ENCODE data around the gene NACA2. TPM values are rescaled to one million over a fixed set of nuclear protein-coding genes. Genes with fewer than 3 reads are reported as not detected.

The NACA2 gene
- total RNA-seq, 1 experiment from 2014 or later, result not detected

DNA sequence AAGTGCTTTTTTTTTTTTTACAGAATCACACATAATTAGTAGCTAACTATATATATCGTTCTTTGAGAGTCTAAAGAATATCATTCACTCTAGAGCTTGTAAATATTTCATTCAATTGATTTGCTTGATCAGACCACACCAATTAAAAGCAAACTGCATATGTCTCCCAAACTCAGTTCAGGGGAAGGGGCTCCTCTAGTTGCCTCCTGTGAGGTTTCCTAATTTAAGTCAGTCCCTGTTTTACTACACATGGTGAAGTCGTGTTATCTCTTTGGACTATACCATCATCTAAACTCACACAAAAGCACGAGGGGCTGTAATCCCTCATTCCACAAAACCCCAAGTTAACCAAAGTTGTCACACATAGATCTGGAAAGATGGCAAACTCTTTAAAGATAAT lies 11.7 kb downstream of the NACA2 start:
- no peak overlapping the region for H3K4me3 Mint-ChIP-seq
- H3K79me2 ChIP-seq (ENCODE audit: insufficient read depth, low read length), result no peaks in the 10 kb centered on the region
- no peak overlapping the region for H4K5ac ChIP-seq (ENCODE audit: insufficient read length, low read depth, low read length)
- TF ChIP-seq, protein P1, sequence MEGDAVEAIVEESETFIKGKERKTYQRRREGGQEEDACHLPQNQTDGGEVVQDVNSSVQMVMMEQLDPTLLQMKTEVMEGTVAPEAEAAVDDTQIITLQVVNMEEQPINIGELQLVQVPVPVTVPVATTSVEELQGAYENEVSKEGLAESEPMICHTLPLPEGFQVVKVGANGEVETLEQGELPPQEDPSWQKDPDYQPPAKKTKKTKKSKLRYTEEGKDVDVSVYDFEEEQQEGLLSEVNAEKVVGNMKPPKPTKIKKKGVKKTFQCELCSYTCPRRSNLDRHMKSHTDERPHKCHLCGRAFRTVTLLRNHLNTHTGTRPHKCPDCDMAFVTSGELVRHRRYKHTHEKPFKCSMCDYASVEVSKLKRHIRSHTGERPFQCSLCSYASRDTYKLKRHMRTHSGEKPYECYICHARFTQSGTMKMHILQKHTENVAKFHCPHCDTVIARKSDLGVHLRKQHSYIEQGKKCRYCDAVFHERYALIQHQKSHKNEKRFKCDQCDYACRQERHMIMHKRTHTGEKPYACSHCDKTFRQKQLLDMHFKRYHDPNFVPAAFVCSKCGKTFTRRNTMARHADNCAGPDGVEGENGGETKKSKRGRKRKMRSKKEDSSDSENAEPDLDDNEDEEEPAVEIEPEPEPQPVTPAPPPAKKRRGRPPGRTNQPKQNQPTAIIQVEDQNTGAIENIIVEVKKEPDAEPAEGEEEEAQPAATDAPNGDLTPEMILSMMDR (conservative IDR thresholded peaks at IDR 0.05), result no peak
- H4K20me1 ChIP-seq (ENCODE audit: control insufficient read depth, insufficient read depth, insufficient read length), result no peaks in the 10 kb centered on the region
- H3K27ac Mint-ChIP-seq, result no peak overlapping the region
- no peak overlapping the region for H2AK5ac ChIP-seq (ENCODE audit: insufficient read length, low read length)
- no peak overlapping the region for H2BK5ac ChIP-seq (ENCODE audit: insufficient read length, low read length)
- H3K4ac ChIP-seq (ENCODE audit: low read depth, low read length), result no peak overlapping the region
- no peak overlapping the region for H4K91ac ChIP-seq (ENCODE audit: insufficient read length, low read depth, low read length)
- H3K9ac ChIP-seq (ENCODE audit: extremely low read depth, insufficient read length, low read length), result no peak overlapping the region
- no peak overlapping the region for H3K4me2 ChIP-seq (ENCODE audit: insufficient read depth, insufficient read length, low read length)
- no peaks in the 10 kb centered on the region for H3K4me1 ChIP-seq (ENCODE audit: insufficient read depth, low read length)
- no peak for DNase-seq
- H3K9me3 ChIP-seq (ENCODE audit: control insufficient read depth, low read depth, low read length), result no peaks in the 10 kb centered on the region
- no peaks in the 10 kb centered on the region; the same call in none of the 2 replicates for H3K27me3 Mint-ChIP-seq (ENCODE audit: low read depth)
- no peak overlapping the region for H4K8ac ChIP-seq (replicated peaks; ENCODE audit: insufficient read length, low read depth, low read length)
- WGBS (ENCODE audit: extremely low coverage, insufficient read length, low lambda C conversion rate), result no CpG with 5 or more reads among the region's 3 CpGs
- no peaks in the 10 kb centered on the region for H3K27me3 ChIP-seq (ENCODE audit: insufficient read depth, low read length)
- H3K9me3 Mint-ChIP-seq, result no peaks in the 10 kb centered on the region
- no peaks in the 10 kb centered on the region for H3K23me2 ChIP-seq (ENCODE audit: insufficient read length, low read depth, low read length, poor library complexity, severe bottlenecking)
- no peak overlapping the region for H3K56ac ChIP-seq (ENCODE audit: insufficient read length, low read depth, low read length)
- H2AFZ ChIP-seq (ENCODE audit: low read length), result no peak overlapping the region
- H3K14ac ChIP-seq (ENCODE audit: insufficient read depth, low read length), result no peak overlapping the region
- no peak overlapping the region for H2BK20ac ChIP-seq (ENCODE audit: low read depth, low read length, poor library complexity, severe bottlenecking)
- no peak overlapping the region for H2BK15ac ChIP-seq (ENCODE audit: low read depth, low read length)
- no peak overlapping the region for H2BK120ac ChIP-seq (ENCODE audit: low read depth, low read length, poor library complexity, severe bottlenecking)
- H3K4me1 Mint-ChIP-seq, result no peaks in the 10 kb centered on the region
- H3K36me3 Mint-ChIP-seq (ENCODE audit: insufficient read depth in 1 of 3, low read depth in 3 of 3), result no peaks in the 10 kb centered on the region
- H3K27ac ChIP-seq (ENCODE audit: insufficient read length, low read depth, low read length), result no peak overlapping the region
- H3K79me1 ChIP-seq (ENCODE audit: insufficient read depth, low read depth, low read length, poor library complexity, severe bottlenecking), result no peaks in the 10 kb centered on the region
- H2BK12ac ChIP-seq (ENCODE audit: insufficient read length, low read depth, low read length), result no peak overlapping the region
- H3T11ph ChIP-seq (ENCODE audit: low read length), result no peak overlapping the region
- H3K23ac ChIP-seq (ENCODE audit: insufficient read length, low read depth, low read length), result no peak overlapping the region
- H3K18ac ChIP-seq (ENCODE audit: insufficient read length, low read depth, low read length), result no peak overlapping the region
